ENCODE data around the gene CNOT3. TPM values are rescaled to one million over a fixed set of nuclear protein-coding genes. Genes with fewer than 3 reads are reported as not detected.
A peak's percentile ranks its signal among the peaks of the same experiment; 100 is the strongest.

Gene CNOT3
- total and polyA plus RNA-seq, 9 of the 15 experiments (the other 6 are each of a cell fraction or from before 2014, with no cell fraction given): 0.27 to 60.4 (median 9.9) TPM

DNA sequence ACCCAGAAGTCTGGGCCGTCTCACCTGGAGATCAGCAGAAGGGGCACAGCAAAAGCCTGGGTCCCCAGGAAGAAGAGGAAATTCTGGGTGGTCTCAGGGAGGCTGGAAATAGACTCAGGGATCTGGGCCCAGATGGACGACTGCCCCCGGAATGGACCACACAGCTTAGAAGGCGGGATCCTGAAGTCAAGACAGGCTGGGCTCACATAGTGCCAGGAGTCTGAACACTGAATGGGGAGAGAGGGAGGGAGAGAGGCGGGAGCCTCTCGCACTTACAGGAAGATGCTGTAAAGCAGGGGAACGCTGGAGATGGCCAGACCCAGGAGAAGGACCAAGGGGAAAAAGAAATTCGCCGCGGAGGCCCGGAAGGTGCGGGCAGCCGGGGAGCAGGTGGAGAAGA is 23.3 kb downstream of the CNOT3 start:
- POLR2A ChIA-PET: interaction anchor here (0.6 to 3.1 kb wide), 6 partner anchors 11 to 49 kb away, joined by 3 to 18 read pairs (median 4); partner anchors contain the start of genes CNOT3 and MBOAT7
- Histone ChIP-seq H3K4me2 (ENCODE audit: insufficient read depth, low read length) (peak overlapping the region; percentile 95), H3K9me1 (ENCODE audit: control insufficient read depth, insufficient read depth, low read length) (no peaks in the 10 kb centered on the region), H3K4me3 (peak overlapping the region; percentile 69), H3K36me3 (ENCODE audit: control insufficient read depth, insufficient read depth, low read length) (peaks cover 25% of the 10 kb centered on the region), H3K79me2 (ENCODE audit: control insufficient read depth, insufficient read depth, low read length) (peaks cover 18% of the 10 kb centered on the region; the same call in 2 of the 3 replicates), H3K27ac (ENCODE audit: extremely low read depth, low read depth, low read length) (peak overlapping the region; percentile 81; the same call in 2 of the 3 replicates), H3K27me3 (ENCODE audit: control insufficient read depth in 2 of 2, insufficient read depth in 2 of 2, low read length in 2 of 2) (no peaks in the 10 kb centered on the region), H4K20me1 (replicated peaks; ENCODE audit: control insufficient read depth, insufficient read depth, low read length) (0 out of 2 replicates have a peak, but pooled peaks cover 10% of the 10 kb centered on the region), H3K4me1 (replicated peaks in 1 of 2; ENCODE audit: control insufficient read depth in 2 of 2, insufficient read depth in 2 of 2, low read length in 2 of 2) (peaks cover 21 to 53% of the 10 kb centered on the region in 2 experiments), H3K9ac (ENCODE audit: insufficient read depth in 1 of 2, low read depth in 2 of 2, low read length in 2 of 2) (peak overlapping the region; percentile 84 to 94; a peak in 3 of 4 replicates), H2AFZ (ENCODE audit: low read depth, low read length) (peak overlapping the region; percentile 97; the same call in 1 of the 2 replicates), H3K9me3 (replicated peaks; ENCODE audit: control insufficient read depth, insufficient read depth, low read depth, low read length) (no peaks in the 10 kb centered on the region)
- TF ChIP-seq MXI1 (IDR thresholded peaks at IDR 0.05; ENCODE audit: low read depth, low read length) (no peak), ZNF316 (IDR thresholded peaks at IDR 0.05) (no peak), MAFG (tag; conservative IDR thresholded peaks at IDR 0.05) (no peak), ATF7 (IDR thresholded peaks at IDR 0.05) (no peak)
- no peak for ATAC-seq
- WGBS (ENCODE audit: insufficient coverage, low coverage, missing lambda C conversion rate): 27% methylated on average over 8 of the region's 13 CpGs
- CTCF ChIA-PET (ENCODE audit: low intra/inter-chr PET ratio): no interaction called here
- no TSS peak for BruUV-seq (replicated peaks)
- in situ Hi-C loops (cut with MboI) (loop anchor here (5.0 kb wide), 1 partner anchor 66 kb away; no protein-coding TSS in a partner anchor), intact Hi-C loops (cut with micrococcal nuclease) (no loop called here)
- no peak for FAIRE-seq
- DNase-seq (ENCODE audit: extremely low read depth in 1 of 4, low spot score in 3 of 4): peak in 1 of 4 experiments; percentile 22

GRCh38 chr19:54162241-54162805 is 24.8 kb downstream of the CNOT3 start:
- Histone ChIP-seq H3K79me2 (ENCODE audit: control insufficient read depth, insufficient read depth, low read length) (peaks cover 18% of the 10 kb centered on the region; the same call in 2 of the 3 replicates), H3K4me1 (replicated peaks in 1 of 2; ENCODE audit: control insufficient read depth in 2 of 2, insufficient read depth in 2 of 2, low read length in 2 of 2) (peaks cover 21 to 49% of the 10 kb centered on the region in 2 experiments), H4K20me1 (replicated peaks; ENCODE audit: control insufficient read depth, insufficient read depth, low read length) (0 out of 2 replicates have a peak, but pooled peaks cover 10% of the 10 kb centered on the region), H3K27ac (ENCODE audit: extremely low read depth, low read depth, low read length) (0 out of 3 replicates have a peak overlapping the region, but pooled peaks have one; percentile 42), H3K9me1 (ENCODE audit: control insufficient read depth, insufficient read depth, low read length) (no peaks in the 10 kb centered on the region), H3K9me3 (replicated peaks; ENCODE audit: control insufficient read depth, insufficient read depth, low read depth, low read length) (no peaks in the 10 kb centered on the region), H3K4me3 (peak overlapping the region; percentile 43), H2AFZ (ENCODE audit: low read depth, low read length) (peak overlapping the region; percentile 68), H3K36me3 (ENCODE audit: control insufficient read depth, insufficient read depth, low read length) (peaks cover 11% of the 10 kb centered on the region; the same call in 1 of the 3 replicates), H3K27me3 (ENCODE audit: control insufficient read depth in 2 of 2, insufficient read depth in 2 of 2, low read length in 2 of 2) (no peaks in the 10 kb centered on the region), H3K9ac (ENCODE audit: insufficient read depth in 1 of 2, low read depth in 2 of 2, low read length in 2 of 2) (peak overlapping the region in 1 of 2 experiments; percentile 84; a peak in 2 of 4 replicates), H3K4me2 (ENCODE audit: insufficient read depth, low read length) (peak overlapping the region; percentile 74)
- in situ Hi-C loops (cut with MboI): loop anchor here (5.0 kb wide), 1 partner anchor 65 kb away; no protein-coding TSS in a partner anchor
- FAIRE-seq (peak; percentile 69), ATAC-seq (peak; percentile 63), DNase-seq (ENCODE audit: extremely low read depth in 1 of 4, low spot score in 3 of 4) (peak; percentile 87 to 94 (median 90))
- no TSS peak for BruUV-seq (replicated peaks)
- POLR2A ChIA-PET: no interaction called here
- WGBS (ENCODE audit: insufficient coverage, low coverage, missing lambda C conversion rate): 0% methylated on average over 20 of the region's 35 CpGs
- intact Hi-C loops (cut with micrococcal nuclease): no loop called here
- CTCF ChIA-PET (ENCODE audit: low intra/inter-chr PET ratio): no interaction called here
- TF ChIP-seq KDM5B (IDR thresholded peaks at IDR 0.05; ENCODE audit: insufficient replicate concordance, low read depth, low read length) (peak; percentile 55), KLF13 (tag; IDR thresholded peaks at IDR 0.05; ENCODE audit: borderline replicate concordance, low read depth) (0 out of 2 replicates have a peak, but pooled peaks have one; percentile 12), FOXJ3 (CRISPR knock-in tag; IDR thresholded peaks at IDR 0.05) (no peak), PCBP2 (IDR thresholded peaks at IDR 0.05; ENCODE audit: low read depth, low read length, poor library complexity, severe bottlenecking) (no peak), THAP7 (CRISPR knock-in tag; IDR thresholded peaks at IDR 0.05) (no peak)
- TF ChIP-seq, protein P1, sequence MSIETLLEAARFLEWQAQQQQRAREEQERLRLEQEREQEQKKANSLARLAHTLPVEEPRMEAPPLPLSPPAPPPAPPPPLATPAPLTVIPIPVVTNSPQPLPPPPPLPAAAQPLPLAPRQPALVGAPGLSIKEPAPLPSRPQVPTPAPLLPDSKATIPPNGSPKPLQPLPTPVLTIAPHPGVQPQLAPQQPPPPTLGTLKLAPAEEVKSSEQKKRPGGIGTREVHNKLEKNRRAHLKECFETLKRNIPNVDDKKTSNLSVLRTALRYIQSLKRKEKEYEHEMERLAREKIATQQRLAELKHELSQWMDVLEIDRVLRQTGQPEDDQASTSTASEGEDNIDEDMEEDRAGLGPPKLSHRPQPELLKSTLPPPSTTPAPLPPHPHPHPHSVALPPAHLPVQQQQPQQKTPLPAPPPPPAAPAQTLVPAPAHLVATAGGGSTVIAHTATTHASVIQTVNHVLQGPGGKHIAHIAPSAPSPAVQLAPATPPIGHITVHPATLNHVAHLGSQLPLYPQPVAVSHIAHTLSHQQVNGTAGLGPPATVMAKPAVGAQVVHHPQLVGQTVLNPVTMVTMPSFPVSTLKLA (conservative IDR thresholded peaks at IDR 0.05): peak; percentile 99

Data from K562 (cell line).